Gastrocnemius medialis (tissue), 4 donors: Measurements from ENCODE around the gene NANOS2. TPM values are rescaled to one million over a fixed set of nuclear protein-coding genes. Genes with fewer than 3 reads are reported as not detected.
"Not testable (repeated sequence)": the region's sequence is repeated elsewhere in the genome, so short reads cannot be mapped to it uniquely, and the experiment has no call there.

Experiments
- ATAC-seq, 2 donors: fragments of 150-250 bp; one replicate each; pipeline ENCODE4 v1.9.1; 2016
- DNase-seq, 2 donors: peaks; one replicate each; pipeline ENCODE4 v3.0.0-alpha.2; 2019
- H3K27ac ChIP-seq, 4 donors: fragments of 200-600 bp; sonication (generic); 1 replicate in 1 of 4; 2 replicates in 3 of 4; pipeline ENCODE4 v1.5.1; 2016 to 2018; ENCODE audit warnings: mild to moderate bottlenecking in 2 of 4, moderate library complexity in 1 of 4
- H3K27me3 ChIP-seq, 3 donors: fragments of 200-600 bp; sonication (generic) in 2 of 3; 1 replicate in 1 of 3; 2 replicates in 2 of 3; pipeline versions ENCODE4 v1.5.1 to v1.6.0; 2016 to 2019; ENCODE audit warnings: mild to moderate bottlenecking in 1 of 3, moderate library complexity in 1 of 3
- H3K36me3 ChIP-seq, 2 donors: fragments of 200-600 bp; sonication (generic) in 1 of 2; one replicate each; pipeline ENCODE4 v1.5.1; 2017 to 2018
- H3K4me1 ChIP-seq, 2 donors: fragments of 200-600 bp; sonication (generic) in 1 of 2; one replicate each; pipeline ENCODE4 v1.5.1; 2016 to 2017; ENCODE audit warnings: mild to moderate bottlenecking in 2 of 2
- H3K4me3 ChIP-seq, 4 donors: fragments of 200-600 bp; sonication (generic) in 3 of 4; 1 replicate in 1 of 4; 2 replicates in 3 of 4; pipeline ENCODE4 v1.5.1; 2016 to 2019; ENCODE audit warnings: mild to moderate bottlenecking in 2 of 4
- H3K9me3 ChIP-seq, 3 donors: fragments of 200-600 bp; sonication (generic) in 2 of 3; 1 replicate in 1 of 3; 2 replicates in 2 of 3; pipeline ENCODE4 v1.5.1; 2016 to 2019
- POLR2A ChIP-seq, 2 donors: fragments of 450-650 bp; IDR thresholded peaks; one replicate each; pipeline ENCODE4 v1.6.1; 2017; ENCODE audit warnings: antibody characterized with exemption in 2 of 2, mild to moderate bottlenecking in 2 of 2, moderate library complexity in 2 of 2
- in situ Hi-C, 4 donors: fragments of 200-750 bp; cut with MboI; loops; one replicate each; pipeline versions ENCODE4 v1.15.0 to v1.8.0; 2017; ENCODE audit warnings: low sequenced_read_pairs in 4 of 4
- intact Hi-C: fragments of 100-400 bp; cut with DNase I; formaldehyde crosslinking; loops from one replicate; pipeline ENCODE4 v1.15.1; 2023; ENCODE audit warnings: low total_unique reads
- total RNA-seq, 4 donors: library from RNA; depleted of rRNA; stranded (reverse); fragments of >200 nt; gene quantifications; one replicate each; pipeline versions ENCODE4 v1.1.0 to v1.2.3, GENCODE V29; 2016
- TF ChIP-seq, protein P1 (sequence below), 5 experiments: fragments of 450-650 bp in 3 of 5; fragments of 200-600 bp in 2 of 5; sonication (generic) in 2 of 5; IDR thresholded peaks in 4 of 5; conservative IDR thresholded peaks in 1 of 5; 1 replicate in 4 of 5; 2 replicates in 1 of 5; pipeline ENCODE4 v1.5.1; 2016 to 2019; ENCODE audit warnings: antibody characterized with exemption in 5 of 5, mild to moderate bottlenecking in 3 of 5, moderate library complexity in 3 of 5

The NANOS2 gene
- total RNA-seq, 4 donors from 2014 or later, result not detected

- ATAC-seq, result no peak
- Histone ChIP-seq H3K27ac (no peak overlapping the region), H3K4me1 (no peaks in the 10 kb centered on the region), H3K4me3 (no peak overlapping the region), H3K36me3 (no peaks in the 10 kb centered on the region), H3K9me3 (no peaks in the 10 kb centered on the region), H3K27me3 (peaks cover 0 to 9% (median 0%) of the 10 kb centered on the region in 3 donors)
- no peak for DNase-seq
- TF ChIP-seq, protein P1, sequence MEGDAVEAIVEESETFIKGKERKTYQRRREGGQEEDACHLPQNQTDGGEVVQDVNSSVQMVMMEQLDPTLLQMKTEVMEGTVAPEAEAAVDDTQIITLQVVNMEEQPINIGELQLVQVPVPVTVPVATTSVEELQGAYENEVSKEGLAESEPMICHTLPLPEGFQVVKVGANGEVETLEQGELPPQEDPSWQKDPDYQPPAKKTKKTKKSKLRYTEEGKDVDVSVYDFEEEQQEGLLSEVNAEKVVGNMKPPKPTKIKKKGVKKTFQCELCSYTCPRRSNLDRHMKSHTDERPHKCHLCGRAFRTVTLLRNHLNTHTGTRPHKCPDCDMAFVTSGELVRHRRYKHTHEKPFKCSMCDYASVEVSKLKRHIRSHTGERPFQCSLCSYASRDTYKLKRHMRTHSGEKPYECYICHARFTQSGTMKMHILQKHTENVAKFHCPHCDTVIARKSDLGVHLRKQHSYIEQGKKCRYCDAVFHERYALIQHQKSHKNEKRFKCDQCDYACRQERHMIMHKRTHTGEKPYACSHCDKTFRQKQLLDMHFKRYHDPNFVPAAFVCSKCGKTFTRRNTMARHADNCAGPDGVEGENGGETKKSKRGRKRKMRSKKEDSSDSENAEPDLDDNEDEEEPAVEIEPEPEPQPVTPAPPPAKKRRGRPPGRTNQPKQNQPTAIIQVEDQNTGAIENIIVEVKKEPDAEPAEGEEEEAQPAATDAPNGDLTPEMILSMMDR (IDR thresholded peaks at IDR 0.05 in 4 of 5, conservative IDR thresholded peaks at IDR 0.05 in 1 of 5), result no peak
- TF ChIP-seq POLR2A (IDR thresholded peaks at IDR 0.05), result no peak
- in situ Hi-C loops, result no loop called here
- intact Hi-C loops, result no loop called here
Measured at GRCh38 chr19:45873219-45873772, 41.3 kb downstream of the NANOS2 start.

- DNase-seq (no peak), ATAC-seq (no peak)
- in situ Hi-C loops, result no loop called here
- Histone ChIP-seq H3K27ac (no peak overlapping the region), H3K4me1 (no peaks in the 10 kb centered on the region), H3K9me3 (no peaks in the 10 kb centered on the region), H3K4me3 (no peak overlapping the region), H3K36me3 (no peaks in the 10 kb centered on the region), H3K27me3 (peaks cover 0 to 9% (median 0%) of the 10 kb centered on the region in 3 donors)
- intact Hi-C loops, result no loop called here
- TF ChIP-seq, protein P1 (IDR thresholded peaks at IDR 0.05 in 4 of 5, conservative IDR thresholded peaks at IDR 0.05 in 1 of 5), result no peak
- TF ChIP-seq POLR2A (IDR thresholded peaks at IDR 0.05), result no peak
Measured at GRCh38 chr19:45872095-45872919, 42.3 kb downstream of the NANOS2 start.

- intact Hi-C loops (no loop called here), in situ Hi-C loops (no loop called here)
- Histone ChIP-seq H3K27me3 (no peaks in the 10 kb centered on the region), H3K4me3 (no peak overlapping the region), H3K9me3 (no peaks in the 10 kb centered on the region), H3K36me3 (no peaks in the 10 kb centered on the region), H3K4me1 (no peaks in the 10 kb centered on the region), H3K27ac (no peak overlapping the region)
- no peak for TF ChIP-seq POLR2A (IDR thresholded peaks at IDR 0.05)
- TF ChIP-seq, protein P1 (IDR thresholded peaks at IDR 0.05 in 4 of 5, conservative IDR thresholded peaks at IDR 0.05 in 1 of 5), result no peak
- ATAC-seq (no peak), DNase-seq (no peak)
Measured at GRCh38 chr19:45870798-45871197, 43.8 kb downstream of the NANOS2 start.

GRCh38 chr19:45867241-45867640, 47.3 kb downstream of the NANOS2 start:
- intact Hi-C loops, H3K9me3 ChIP-seq, H3K27ac ChIP-seq, H3K4me1 ChIP-seq, in situ Hi-C loops, H3K4me3 ChIP-seq, DNase-seq, ATAC-seq, H3K36me3 ChIP-seq: not testable (repeated sequence)
- peaks cover 10 to 16% (median 10%) of the 10 kb centered on the region in 3 donors for H3K27me3 ChIP-seq

DNA sequence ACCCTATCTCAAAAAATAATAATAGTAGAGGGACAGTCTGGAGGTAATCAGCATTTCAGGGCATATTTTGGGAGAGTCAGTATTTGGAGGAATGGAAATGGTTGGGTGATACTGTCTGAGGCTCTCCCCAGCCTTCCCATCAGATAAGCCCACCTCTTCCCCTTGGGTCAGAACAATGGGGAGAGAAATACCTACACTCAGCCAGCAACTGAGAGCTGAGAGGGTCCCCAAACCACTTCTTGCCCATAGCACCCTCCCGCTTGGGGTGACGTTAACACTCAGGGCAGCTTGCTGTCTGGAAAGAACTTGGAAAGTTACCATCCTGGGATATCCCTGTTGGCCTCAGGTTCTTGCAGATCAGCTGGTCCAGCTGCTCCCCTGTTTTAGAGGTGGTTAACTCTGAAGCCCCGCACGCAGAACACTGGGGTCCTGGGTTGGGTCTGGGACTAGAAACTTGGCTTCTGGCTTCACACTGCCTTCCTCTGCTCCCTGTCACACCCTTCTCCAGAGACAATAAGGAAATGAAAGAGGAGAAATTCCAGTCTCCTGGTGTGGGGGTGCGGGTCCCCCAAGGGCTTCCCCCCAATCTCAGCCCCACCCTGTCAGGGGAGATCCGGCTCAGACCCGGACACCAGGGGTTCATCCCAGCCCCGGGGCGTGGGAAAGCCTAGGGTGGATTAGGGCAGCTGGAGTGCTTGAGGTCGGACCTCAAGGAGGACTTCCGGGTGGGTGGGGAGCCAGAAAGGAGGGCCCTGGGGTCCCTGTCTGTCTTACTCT, 48.0 kb downstream of the NANOS2 start:
- DNase-seq (no peak), ATAC-seq (no peak)
- in situ Hi-C loops (no loop called here), intact Hi-C loops (no loop called here)
- peaks cover 10 to 16% (median 10%) of the 10 kb centered on the region in 3 donors for H3K27me3 ChIP-seq
- no peak overlapping the region for H3K27ac ChIP-seq
- H3K36me3 ChIP-seq, result no peaks in the 10 kb centered on the region
- no peaks in the 10 kb centered on the region for H3K9me3 ChIP-seq
- TF ChIP-seq, protein P1 (IDR thresholded peaks at IDR 0.05 in 4 of 5, conservative IDR thresholded peaks at IDR 0.05 in 1 of 5), result no peak
- no peak for TF ChIP-seq POLR2A (IDR thresholded peaks at IDR 0.05)
- peaks cover 8 to 14% of the 10 kb centered on the region in 2 donors for H3K4me1 ChIP-seq
- no peak overlapping the region for H3K4me3 ChIP-seq
